K562 (cell line): ENCODE results near the gene CCDC184. TPM values are rescaled to one million over a fixed set of nuclear protein-coding genes. Genes with fewer than 3 reads are reported as not detected.
A peak's percentile ranks its signal among the peaks of the same experiment; 100 is the strongest.

Experiments
- ATAC-seq: fragments of 200-7000 bp; cut with Tn5 transposase; 3 replicates; pipeline ENCODE4 v1.9.1; 2020; ENCODE audit warnings: moderate library complexity
- BruUV-seq: library from RNA; stranded (reverse); fragments of 400-500 nt; replicated peaks from 2 replicates; lab custom pipeline; 2021; lab: Mats Ljungman, UMichigan
- CTCF ChIA-PET: fragments of 300-600 bp; formaldehyde crosslinking; extraction: SDS; loops from one replicate; lab custom pipeline; 2021; ENCODE audit warnings: low intra/inter-chr PET ratio; lab: Yijun Ruan, JAX
- POLR2A ChIA-PET: fragments of 300-600, 350-650 bp; sonication (Branson Sonifier 250); formaldehyde crosslinking; extraction: SDS; loops from one replicate; lab custom pipeline; 2021; ENCODE audit warnings: antibody characterized with exemption, inconsistent platforms; lab: Yijun Ruan, JAX
- DNase-seq, 4 experiments: peaks; one replicate each; pipeline versions ENCODE4 v3.0.0 to v3.0.0-alpha.2; 2011 to 2018; ENCODE audit warnings: low spot score in 3 of 4, mixed read lengths in 3 of 4; ENCODE audit errors: extremely low read depth in 1 of 4
- FAIRE-seq: peaks from 2 replicates; lab custom pipeline; 2011; peaks lifted over from hg19 to GRCh38; lab: Jason Lieb, UNC
- H2AFZ ChIP-seq: 2 replicates; pipeline ENCODE4 v1.6.0; 2011; ENCODE audit warnings: low read depth, low read length, control low read depth, inconsistent platforms
- H3K27ac ChIP-seq: fragments of 200-600 bp; 3 replicates; pipeline ENCODE4 v1.8.0; 2011; ENCODE audit warnings: low read depth, mild to moderate bottlenecking, control low read depth, inconsistent platforms, low read length, moderate library complexity, mixed read lengths; ENCODE audit errors: extremely low read depth
- H3K27me3 ChIP-seq, 2 experiments: fragments of 300-600 bp in 1 of 2; 2 replicates in 1 of 2; 3 replicates in 1 of 2; pipeline versions ENCODE4 v1.6.0 to v1.8.0; 2011; ENCODE audit warnings: inconsistent platforms in 2 of 2, low read length in 2 of 2, mild to moderate bottlenecking in 1 of 2, mixed read lengths in 1 of 2, moderate library complexity in 1 of 2; ENCODE audit not compliant: control insufficient read depth in 2 of 2, insufficient read depth in 2 of 2
- H3K36me3 ChIP-seq: fragments of 300-600 bp; 3 replicates; pipeline ENCODE4 v1.8.0; 2011; ENCODE audit warnings: mild to moderate bottlenecking, low read length, inconsistent platforms; ENCODE audit not compliant: control insufficient read depth, insufficient read depth
- H3K4me1 ChIP-seq, 2 experiments: fragments of 200-600 bp in 1 of 2; replicated peaks in 1 of 2; 2 replicates in 1 of 2; 3 replicates in 1 of 2; pipeline versions ENCODE4 v1.5.1 to v1.8.0; 2011; ENCODE audit warnings: inconsistent platforms in 2 of 2, low read length in 2 of 2, mild to moderate bottlenecking in 1 of 2, mixed read lengths in 1 of 2, moderate library complexity in 1 of 2; ENCODE audit not compliant: control insufficient read depth in 2 of 2, insufficient read depth in 2 of 2
- H3K4me2 ChIP-seq: 2 replicates; pipeline ENCODE4 v1.6.1; 2011; ENCODE audit warnings: low read length, control low read depth, inconsistent platforms, mixed read lengths; ENCODE audit not compliant: insufficient read depth
- H3K4me3 ChIP-seq: fragments of 200-600 bp; sonication (generic), shearing (Covaris generic); 2 replicates; pipeline ENCODE4 v1.5.1; 2016; ENCODE audit warnings: control low read depth, inconsistent platforms
- H3K79me2 ChIP-seq: fragments of 200-600 bp; 3 replicates; pipeline ENCODE4 v1.8.0; 2011; ENCODE audit warnings: low read length, inconsistent platforms; ENCODE audit not compliant: control insufficient read depth, insufficient read depth
- H3K9ac ChIP-seq, 2 experiments: 2 replicates each; pipeline versions ENCODE4 v1.6.0 to v1.6.1; 2011; ENCODE audit warnings: low read depth in 2 of 2, low read length in 2 of 2, control low read depth in 1 of 2, inconsistent platforms in 1 of 2, mild to moderate bottlenecking in 1 of 2, mixed read lengths in 1 of 2; ENCODE audit not compliant: insufficient read depth in 1 of 2
- H3K9me1 ChIP-seq: one replicate; pipeline ENCODE4 v1.6.0; 2011; ENCODE audit warnings: inconsistent platforms, mild to moderate bottlenecking, low read length, moderate library complexity; ENCODE audit not compliant: control insufficient read depth, insufficient read depth
- H3K9me3 ChIP-seq: replicated peaks from 2 replicates; pipeline ENCODE4 v1.5.1; 2011; ENCODE audit warnings: low read depth, low read length, inconsistent platforms; ENCODE audit not compliant: control insufficient read depth, insufficient read depth
- H4K20me1 ChIP-seq: replicated peaks from 2 replicates; pipeline ENCODE4 v1.6.1; 2011; ENCODE audit warnings: low read length, inconsistent platforms, mixed read lengths; ENCODE audit not compliant: control insufficient read depth, insufficient read depth
- ATF6 ChIP-seq: sonication (generic); formaldehyde crosslinking; IDR thresholded peaks from 2 replicates; pipeline ENCODE4 v1.4.0; 2020; ENCODE audit warnings: mild to moderate bottlenecking, missing genetic modification reagents
- BMI1 ChIP-seq: fragments of 150-350 bp; IDR thresholded peaks from 2 replicates; pipeline ENCODE4 v1.6.1; 2014; ENCODE audit warnings: low read length
- CBX1 ChIP-seq: sonication (generic); IDR thresholded peaks from 2 replicates; pipeline ENCODE4 v1.6.1; 2016; ENCODE audit warnings: antibody characterized with exemption, low read depth, mild to moderate bottlenecking
- CGGBP1 ChIP-seq: fragments of 250-450 bp; sonication (Bioruptor Pico); IDR thresholded peaks from 2 replicates; pipeline ENCODE4 v1.9.0; 2021; ENCODE audit warnings: mild to moderate bottlenecking
- MEIS2 ChIP-seq: fragments of 450-650 bp; IDR thresholded peaks from 2 replicates; pipeline ENCODE4 v1.6.1; 2014; ENCODE audit warnings: mild to moderate bottlenecking; ENCODE audit not compliant: partially characterized antibody
- PHF21A ChIP-seq: fragments of 450-650 bp; IDR thresholded peaks from 2 replicates; pipeline ENCODE4 v1.6.1; 2017; ENCODE audit warnings: low read depth, borderline replicate concordance
- POU5F1 ChIP-seq: fragments of 150-350 bp; IDR thresholded peaks from 2 replicates; pipeline ENCODE4 v1.6.1; 2014; ENCODE audit warnings: borderline replicate concordance, low read length, low read depth, mild to moderate bottlenecking; ENCODE audit not compliant: partially characterized antibody
- PREB ChIP-seq: sonication (generic); formaldehyde crosslinking; IDR thresholded peaks from 2 replicates; pipeline ENCODE4 v1.8.1; 2023; ENCODE audit warnings: mild to moderate bottlenecking, missing genetic modification reagents
- RBM15 ChIP-seq: fragments of 200-400 bp; formaldehyde crosslinking; IDR thresholded peaks from 2 replicates; pipeline ENCODE4 v1.6.1; 2018; ENCODE audit warnings: mild to moderate bottlenecking, low read length, moderate library complexity; ENCODE audit not compliant: insufficient read depth
- SIN3A ChIP-seq, 2 experiments: fragments of 150-350 bp in 1 of 2; IDR thresholded peaks; 2 replicates each; pipeline ENCODE4 v1.6.1; 2011 to 2016; ENCODE audit warnings: borderline replicate concordance in 2 of 2, low read depth in 2 of 2, low read length in 2 of 2, mild to moderate bottlenecking in 2 of 2, moderate library complexity in 2 of 2; ENCODE audit not compliant: control insufficient read depth in 1 of 2
- SMAD3 ChIP-seq: fragments of 450-650 bp; formaldehyde crosslinking; conservative IDR thresholded peaks from 2 replicates; pipeline ENCODE4 v1.4.0; 2020; ENCODE audit warnings: mild to moderate bottlenecking
- SMARCA4 ChIP-seq: fragments of 450-650 bp; IDR thresholded peaks from 2 replicates; pipeline ENCODE4 v1.6.1; 2016
- ZNF175 ChIP-seq: fragments of 200-800 bp; sonication (Bioruptor generic); IDR thresholded peaks from 2 replicates; pipeline ENCODE4 v1.6.1; 2016; ENCODE audit warnings: low read depth, mild to moderate bottlenecking, missing genetic modification characterization, missing compliant biosample characterization
- ZNF347 ChIP-seq: fragments of 450-650 bp; formaldehyde crosslinking; IDR thresholded peaks from 2 replicates; pipeline ENCODE4 v1.4.0; 2020; ENCODE audit warnings: low read depth, mild to moderate bottlenecking, moderate library complexity
- ZNF408 ChIP-seq: fragments of 250-450 bp; sonication (Bioruptor Pico); IDR thresholded peaks from 2 replicates; pipeline ENCODE4 v1.4.0; 2020; ENCODE audit warnings: low read depth, mild to moderate bottlenecking, moderate library complexity
- ZNF695 ChIP-seq: fragments of 450-650 bp; formaldehyde crosslinking; IDR thresholded peaks from 2 replicates; pipeline ENCODE4 v1.4.0; 2020; ENCODE audit warnings: mild to moderate bottlenecking, moderate library complexity
- WGBS: fragments of 100-300 bp; shearing (Covaris generic); methylation state at CpG from one replicate; pipeline ENCODE4 v1.1.6; 2016; ENCODE audit warnings: low coverage, mixed read lengths; ENCODE audit not compliant: insufficient coverage; ENCODE audit errors: missing lambda C conversion rate; 5-methylcytosine and 5-hydroxymethylcytosine counted together
- in situ Hi-C: fragments of 300-500 bp; cut with MboI; formaldehyde crosslinking; loops from 4 replicates; pipeline ENCODE4 v1.15.0; 2018; ENCODE audit warnings: inconsistent platforms, mixed read lengths
- intact Hi-C: fragments of 100-400 bp; cut with micrococcal nuclease; formaldehyde crosslinking; loops from 2 replicates; pipeline ENCODE4 v1.14.2; 2022
- polyA plus RNA-seq, 8 experiments: library from polyadenylated mRNA; depleted of rRNA in 4 of 8; stranded (reverse) in 5 of 8; unstranded in 3 of 8; fragments of >200 nt; fragmentation: Nextera tagmentation in 2 of 8; fragmentation: Illumina TruSeq in 1 of 8; extraction: Ambion mirVana in 2 of 8; extraction: Trizol in 1 of 8; gene quantifications; 2 replicates each; pipeline versions ENCODE4 v1.2.1 to v1.2.3, GENCODE V29; 2011 to 2014; ENCODE audit warnings: inconsistent platforms in 1 of 8, missing spikeins in 1 of 8
- total RNA-seq, 7 experiments: library from RNA; depleted of rRNA in 6 of 7; stranded (reverse); fragments of >200 nt in 6 of 7; fragmentation: Illumina TruSeq in 2 of 7; extraction: Trizol in 2 of 7; gene quantifications; 2 replicates each; pipeline versions ENCODE4 v1.2.1 to v1.2.3, GENCODE V29; 2011 to 2021; ENCODE audit warnings: low replicate concordance in 1 of 7

CCDC184 gene
- total and polyA plus RNA-seq, 9 of the 15 experiments (the other 6 are each of a cell fraction or from before 2014, with no cell fraction given), result 0.09 TPM; not detected in 8

GRCh38 chr12:48189331-48190125, 6.1 kb downstream of the CCDC184 start:
- intact Hi-C loops (loop anchor here (1.0 to 5.0 kb wide), 5 partner anchors 26 to 428 kb away; no protein-coding TSS in a partner anchor), in situ Hi-C loops (no loop called here)
- H2AFZ ChIP-seq, result no peak overlapping the region
- ATAC-seq (peak; percentile 87), FAIRE-seq (peak; percentile 92), DNase-seq (peak; percentile 68 to 84 (median 68))
- H3K27ac ChIP-seq, result no peak overlapping the region
- no peak overlapping the region for H3K9ac ChIP-seq
- no peaks in the 10 kb centered on the region for H3K9me3 ChIP-seq
- ChIA-PET CTCF (interaction anchor here (0.5 to 1.5 kb wide), 10 partner anchors 8 to 482 kb away, joined by 3 to 4 read pairs (median 3); no protein-coding TSS in a partner anchor), POLR2A (interaction anchor here (0.5 to 1.2 kb wide), 4 partner anchors 9 to 240 kb away, joined by 3 to 4 read pairs (median 3); no protein-coding TSS in a partner anchor)
- H3K27me3 ChIP-seq, result peaks cover 20 to 26% of the 10 kb centered on the region in 2 experiments; a peak in 4 of 5 replicates
- H3K4me2 ChIP-seq, result no peak overlapping the region
- peaks cover 0 to 1% of the 10 kb centered on the region in 2 experiments; a peak in 2 of 5 replicates for H3K4me1 ChIP-seq
- H4K20me1 ChIP-seq, result no peaks in the 10 kb centered on the region
- H3K79me2 ChIP-seq, result no peaks in the 10 kb centered on the region
- 7% methylated on average over 6 of the region's 6 CpGs for WGBS
- no peaks in the 10 kb centered on the region for H3K36me3 ChIP-seq
- no TSS peak for BruUV-seq
- peaks cover 3% of the 10 kb centered on the region for H3K9me1 ChIP-seq
- H3K4me3 ChIP-seq, result no peak overlapping the region
- no peak for TF ChIP-seq BMI1
- TF ChIP-seq ZNF408 (CRISPR knock-in tag), result no peak
- TF ChIP-seq MEIS2, result peak; percentile 29
- TF ChIP-seq PREB (CRISPR knock-in tag), result no peak
- TF ChIP-seq ZNF175 (CRISPR knock-in tag), result no peak
- no peak for TF ChIP-seq ZNF695 (CRISPR knock-in tag)
- TF ChIP-seq ATF6 (CRISPR knock-in tag), result no peak
- no peak for TF ChIP-seq SIN3A (IDR thresholded peaks at IDR 0.05; ENCODE audit: borderline replicate concordance in 2 of 2, control insufficient read depth in 1 of 2, low read depth in 2 of 2, low read length in 2 of 2)
- no peak for TF ChIP-seq CBX1
- no peak for TF ChIP-seq RBM15
- TF ChIP-seq SMAD3 (CRISPR knock-in tag), result no peak
- TF ChIP-seq POU5F1, result no peak
- TF ChIP-seq CGGBP1 (CRISPR knock-in tag), result no peak
- TF ChIP-seq SMARCA4, result no peak
- no peak for TF ChIP-seq PHF21A
- TF ChIP-seq ZNF347 (CRISPR knock-in tag), result no peak
